Uterus (tissue), 4 donors: Measurements from ENCODE around the gene KLHL21. TPM values are rescaled to one million over a fixed set of nuclear protein-coding genes. Genes with fewer than 3 reads are reported as not detected.

Experiments used
- DNase-seq, 2 donors: peaks; one replicate each; pipeline ENCODE4 v3.0.0-alpha.2; 2019 to 2020
- H3K27ac ChIP-seq, 2 donors: fragments of 200-600 bp; sonication (generic); 1 replicate in 1 of 2; 2 replicates in 1 of 2; pipeline ENCODE4 v1.5.1; 2016 to 2018
- H3K27me3 ChIP-seq, 2 donors: fragments of 200-600 bp; sonication (generic); one replicate each; pipeline ENCODE4 v1.5.1; 2018 to 2019; ENCODE audit warnings: control low read depth in 1 of 2
- H3K36me3 ChIP-seq, 2 donors: fragments of 200-600 bp; sonication (generic); one replicate each; pipeline ENCODE4 v1.5.1; 2019; ENCODE audit warnings: control low read depth in 1 of 2
- H3K4me1 ChIP-seq, 2 donors: fragments of 200-600 bp; sonication (generic); one replicate each; pipeline ENCODE4 v1.5.1; 2018 to 2019; ENCODE audit warnings: control low read depth in 1 of 2
- H3K4me3 ChIP-seq, 2 donors: fragments of 200-600 bp; sonication (generic); 1 replicate in 1 of 2; 2 replicates in 1 of 2; pipeline ENCODE4 v1.5.1; 2018 to 2019; ENCODE audit warnings: mild to moderate bottlenecking in 1 of 2
- H3K9me3 ChIP-seq, 2 donors: fragments of 200-600 bp; sonication (generic); one replicate each; pipeline ENCODE4 v1.5.1; 2019; ENCODE audit warnings: control low read depth in 1 of 2
- POLR2A ChIP-seq, 2 donors: fragments of 450-650 bp; IDR thresholded peaks; one replicate each; pipeline ENCODE4 v1.6.1; 2016; ENCODE audit warnings: antibody characterized with exemption in 2 of 2, mild to moderate bottlenecking in 1 of 2, moderate library complexity in 1 of 2
- intact Hi-C: fragments of 100-400 bp; cut with DNase I; formaldehyde crosslinking; loops from one replicate; pipeline ENCODE4 v1.15.1; 2023; ENCODE audit warnings: low total_unique reads
- total RNA-seq, 4 donors: library from RNA; depleted of rRNA in 3 of 4; stranded (reverse); fragments of >200 nt in 3 of 4; gene quantifications; one replicate each; pipeline versions ENCODE4 v1.1.0 to v1.2.4, GENCODE V29; 2014 to 2023
- TF ChIP-seq, protein P1 (sequence below), 4 experiments: fragments of 200-600 bp in 2 of 4; fragments of 450-650 bp in 2 of 4; sonication (generic) in 2 of 4; IDR thresholded peaks; one replicate each; pipeline ENCODE4 v1.5.1; 2016 to 2019; ENCODE audit warnings: antibody characterized with exemption in 4 of 4, mild to moderate bottlenecking in 2 of 4, moderate library complexity in 1 of 4
- donor health status: DM: yes; HTN: yes; CAD: no.

The KLHL21 gene
- total RNA-seq, 4 donors from 2014 or later: 17.4 to 31.1 (median 20.6) TPM

DNA sequence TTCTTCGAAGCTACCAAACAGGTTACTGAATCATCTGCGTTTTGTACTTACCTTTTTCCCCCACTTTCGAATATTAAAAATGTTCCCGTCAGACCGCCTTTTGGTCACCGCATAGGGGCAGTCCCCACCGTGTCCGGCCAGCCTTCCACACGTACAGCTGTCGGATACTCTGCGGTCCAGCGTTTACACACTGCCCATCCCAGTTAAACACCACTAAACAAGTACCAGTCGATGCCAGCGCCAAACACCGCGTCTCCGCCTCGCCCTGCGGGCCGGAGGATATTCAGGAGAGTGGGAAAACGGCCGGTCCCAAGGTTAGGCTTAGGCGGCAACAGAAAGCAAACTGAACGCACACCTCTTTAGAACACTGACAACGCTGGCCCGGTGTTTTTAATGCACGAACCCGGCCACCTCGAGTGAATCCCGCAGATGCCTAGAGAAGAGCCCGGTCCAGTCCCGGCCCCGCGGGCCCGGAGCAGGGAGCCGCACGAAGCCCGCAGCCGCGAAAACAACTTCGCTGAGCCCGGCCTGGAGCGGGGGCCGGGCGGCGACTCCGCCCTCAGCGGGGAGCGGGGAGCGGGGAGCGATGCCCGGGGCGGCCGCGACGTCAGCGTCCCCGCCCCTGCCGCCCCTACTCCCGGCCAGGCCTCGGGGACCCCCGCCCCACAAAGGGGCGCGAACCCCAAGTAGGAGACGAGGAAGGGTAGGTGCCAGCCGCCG lies 10.1 kb upstream of the KLHL21 start:
- intact Hi-C loops: no loop called here
- no peaks in the 10 kb centered on the region for H3K36me3 ChIP-seq
- H3K27me3 ChIP-seq: no peaks in the 10 kb centered on the region
- peak overlapping the region; percentile 94 for H3K27ac ChIP-seq
- H3K4me3 ChIP-seq: peak overlapping the region; percentile 70 to 77
- DNase-seq: no peak
- no peaks in the 10 kb centered on the region for H3K4me1 ChIP-seq
- TF ChIP-seq POLR2A (IDR thresholded peaks at IDR 0.05): peak; percentile 20 to 36
- TF ChIP-seq, protein P1, sequence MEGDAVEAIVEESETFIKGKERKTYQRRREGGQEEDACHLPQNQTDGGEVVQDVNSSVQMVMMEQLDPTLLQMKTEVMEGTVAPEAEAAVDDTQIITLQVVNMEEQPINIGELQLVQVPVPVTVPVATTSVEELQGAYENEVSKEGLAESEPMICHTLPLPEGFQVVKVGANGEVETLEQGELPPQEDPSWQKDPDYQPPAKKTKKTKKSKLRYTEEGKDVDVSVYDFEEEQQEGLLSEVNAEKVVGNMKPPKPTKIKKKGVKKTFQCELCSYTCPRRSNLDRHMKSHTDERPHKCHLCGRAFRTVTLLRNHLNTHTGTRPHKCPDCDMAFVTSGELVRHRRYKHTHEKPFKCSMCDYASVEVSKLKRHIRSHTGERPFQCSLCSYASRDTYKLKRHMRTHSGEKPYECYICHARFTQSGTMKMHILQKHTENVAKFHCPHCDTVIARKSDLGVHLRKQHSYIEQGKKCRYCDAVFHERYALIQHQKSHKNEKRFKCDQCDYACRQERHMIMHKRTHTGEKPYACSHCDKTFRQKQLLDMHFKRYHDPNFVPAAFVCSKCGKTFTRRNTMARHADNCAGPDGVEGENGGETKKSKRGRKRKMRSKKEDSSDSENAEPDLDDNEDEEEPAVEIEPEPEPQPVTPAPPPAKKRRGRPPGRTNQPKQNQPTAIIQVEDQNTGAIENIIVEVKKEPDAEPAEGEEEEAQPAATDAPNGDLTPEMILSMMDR (IDR thresholded peaks at IDR 0.05): no peak
- H3K9me3 ChIP-seq: no peaks in the 10 kb centered on the region

DNA sequence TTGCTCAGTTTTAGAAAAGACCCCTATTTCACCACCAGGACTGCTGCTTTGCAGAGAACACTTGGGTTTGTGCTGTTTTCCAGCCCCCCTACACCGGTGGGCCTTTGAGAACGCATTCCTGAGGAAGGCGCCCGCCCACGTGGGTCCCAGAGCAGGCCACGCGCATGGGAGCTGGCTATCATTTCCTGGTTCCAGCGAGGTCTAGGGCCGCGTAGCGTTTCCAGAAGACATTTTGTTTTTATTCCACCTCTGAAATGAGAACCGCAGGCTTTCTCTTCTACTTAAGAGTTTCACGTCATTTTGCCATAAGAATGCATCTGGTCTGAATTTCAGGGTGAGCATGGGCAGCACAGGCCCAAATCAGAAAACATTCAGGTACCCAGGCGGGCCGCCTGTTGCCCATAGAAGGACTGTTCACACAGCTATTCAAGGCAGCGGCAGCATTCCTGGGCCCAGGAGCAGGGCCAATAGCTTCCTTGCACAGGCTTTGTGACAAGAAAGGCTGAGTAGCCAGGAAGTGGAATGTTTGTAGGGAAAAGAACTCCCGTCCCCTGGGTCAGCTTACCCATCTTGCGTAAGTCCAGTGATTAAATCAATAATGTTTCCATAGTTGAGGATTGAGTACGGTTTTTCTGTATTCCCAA lies 1.4 kb upstream of the KLHL21 start:
- DNase-seq: peak; percentile 80 to 81
- peak overlapping the region; percentile 99 to 100 for H3K27ac ChIP-seq
- peak overlapping the region; percentile 74 to 95 for H3K4me3 ChIP-seq
- no peaks in the 10 kb centered on the region for H3K36me3 ChIP-seq
- intact Hi-C loops: no loop called here
- H3K4me1 ChIP-seq: peaks cover 3 to 8% of the 10 kb centered on the region in 2 donors
- no peaks in the 10 kb centered on the region for H3K9me3 ChIP-seq
- no peaks in the 10 kb centered on the region for H3K27me3 ChIP-seq
- peak in 1 of 2 donors; percentile 43 for TF ChIP-seq POLR2A (IDR thresholded peaks at IDR 0.05)
- TF ChIP-seq, protein P1 (IDR thresholded peaks at IDR 0.05): no peak

DNA sequence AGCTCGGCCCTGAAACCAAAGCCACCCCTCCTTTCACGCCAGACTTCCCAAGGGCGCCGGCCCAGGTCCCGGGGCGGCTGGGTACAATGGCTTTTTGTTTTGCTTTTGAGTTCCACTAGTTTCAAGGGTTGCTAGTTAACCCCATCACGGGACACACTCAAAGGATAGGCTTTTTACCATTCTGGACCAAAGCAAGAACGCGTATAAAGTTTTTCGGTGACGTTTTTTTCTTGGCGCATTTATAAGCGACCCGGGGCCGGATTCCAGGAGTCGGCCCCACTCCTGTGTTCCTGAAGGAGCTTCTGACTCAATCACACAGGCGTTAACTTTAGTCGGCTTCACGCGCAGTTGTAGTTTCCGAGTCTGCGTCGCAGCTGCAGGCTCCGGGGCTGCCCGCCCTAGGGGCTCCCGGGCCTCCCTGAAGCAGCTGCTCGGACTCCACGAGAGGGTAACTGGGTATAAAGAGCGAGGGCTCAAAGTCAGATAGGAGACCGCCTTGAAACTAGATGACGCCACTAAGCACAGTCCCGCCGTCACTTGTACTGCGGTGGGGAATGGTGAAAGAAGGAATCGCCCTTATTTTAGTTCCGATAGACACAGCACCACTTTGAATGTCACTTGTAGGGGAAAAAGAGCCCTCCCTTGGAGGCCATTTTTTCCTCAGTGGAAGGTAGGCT lies 707 bp upstream of the KLHL21 start:
- H3K27me3 ChIP-seq: no peaks in the 10 kb centered on the region
- no peaks in the 10 kb centered on the region for H3K36me3 ChIP-seq
- H3K9me3 ChIP-seq: no peaks in the 10 kb centered on the region
- peak overlapping the region; percentile 74 to 95 for H3K4me3 ChIP-seq
- peaks cover 3 to 12% of the 10 kb centered on the region in 2 donors for H3K4me1 ChIP-seq
- no peak for TF ChIP-seq POLR2A (IDR thresholded peaks at IDR 0.05)
- TF ChIP-seq, protein P1 (IDR thresholded peaks at IDR 0.05): peak in 3 of 4 experiments; percentile 4 to 18 (median 12)
- peak; percentile 71 to 75 for DNase-seq
- peak overlapping the region; percentile 99 to 100 for H3K27ac ChIP-seq
- intact Hi-C loops: no loop called here

DNA sequence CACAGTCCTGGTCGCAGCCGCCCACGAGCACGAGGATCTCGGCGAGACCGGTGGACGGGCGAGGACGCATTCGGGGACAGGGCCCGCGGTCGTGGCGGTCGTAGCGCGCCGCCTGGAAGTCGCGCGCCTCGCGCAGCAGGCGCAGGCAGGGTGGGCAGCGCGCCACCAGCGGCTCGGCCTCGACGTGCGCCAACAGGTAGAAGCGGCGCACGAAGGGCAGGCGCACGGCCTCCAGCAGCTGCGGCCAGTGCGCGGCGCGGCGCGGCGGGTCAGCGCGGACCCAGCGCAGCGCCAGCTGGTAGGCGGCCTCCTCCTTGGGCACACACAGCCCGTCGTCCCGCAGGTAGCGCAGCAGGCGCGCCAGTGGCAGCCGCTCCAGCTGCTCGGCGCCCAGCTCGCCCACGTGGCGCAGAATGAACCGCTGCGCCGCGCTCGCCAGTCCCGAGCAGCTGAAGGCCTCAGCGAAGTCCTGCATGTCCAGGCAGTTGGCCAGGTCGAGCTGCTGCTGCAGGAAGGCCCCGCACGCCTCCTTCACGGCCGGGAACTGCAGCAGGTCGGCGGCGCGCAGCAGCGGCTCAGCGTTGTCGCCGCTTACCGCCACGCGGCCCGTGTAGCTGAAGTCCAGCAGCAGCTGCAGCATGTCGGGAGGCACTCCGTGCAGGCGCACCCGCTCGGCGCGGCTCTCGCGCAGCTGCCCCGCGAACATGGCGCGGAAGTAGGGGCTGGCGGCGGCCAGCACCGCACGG lies 573 bp downstream of the KLHL21 start:
- intact Hi-C loops: loop anchor here (2.0 kb wide), 1 partner anchor 47 kb away; the partner anchor contains the start of genes NOL9 and TAS1R1
- Histone ChIP-seq H3K9me3 (no peaks in the 10 kb centered on the region), H3K36me3 (no peaks in the 10 kb centered on the region), H3K4me3 (peak overlapping the region; percentile 74 to 95), H3K27me3 (no peaks in the 10 kb centered on the region), H3K4me1 (peaks cover 9 to 23% of the 10 kb centered on the region in 2 donors), H3K27ac (peak overlapping the region; percentile 99 to 100)
- peak; percentile 56 to 57 for DNase-seq
- no peak for TF ChIP-seq POLR2A (IDR thresholded peaks at IDR 0.05)
- TF ChIP-seq, protein P1 (IDR thresholded peaks at IDR 0.05): no peak
